DOHH2 (cell line): Measurements from ENCODE around the gene ASCC2.

ENCODE experiments used
- H3F3A ChIP-seq: fragments of 200-600 bp; sonication (generic), shearing (Covaris generic); 2 replicates; pipeline ENCODE4 v1.6.0; 2016; ENCODE audit warnings: antibody characterized with exemption, mild to moderate bottlenecking; ENCODE audit not compliant: control insufficient read depth, insufficient read depth
- H3K27ac ChIP-seq: fragments of 200-600 bp; sonication (generic); 2 replicates; pipeline ENCODE4 v1.5.1; 2014; ENCODE audit warnings: low read depth, mild to moderate bottlenecking, low read length, moderate library complexity
- H3K27me3 ChIP-seq: fragments of 200-600 bp; sonication (generic); 2 replicates; pipeline ENCODE4 v1.6.1; 2014; ENCODE audit warnings: mild to moderate bottlenecking, low read length, mixed read lengths; ENCODE audit not compliant: control insufficient read depth
- H3K36me3 ChIP-seq: fragments of 200-600 bp; sonication (generic); 2 replicates; pipeline ENCODE4 v1.6.1; 2014; ENCODE audit warnings: mild to moderate bottlenecking, low read length, moderate library complexity, mixed read lengths; ENCODE audit not compliant: control insufficient read depth
- H3K4me1 ChIP-seq: fragments of 200-600 bp; sonication (generic); 2 replicates; pipeline ENCODE4 v1.6.1; 2014; ENCODE audit warnings: mild to moderate bottlenecking, low read length, mixed read lengths; ENCODE audit not compliant: control insufficient read depth
- H3K4me2 ChIP-seq: fragments of 200-600 bp; sonication (generic); 2 replicates; pipeline ENCODE4 v1.6.0; 2014; ENCODE audit warnings: mild to moderate bottlenecking, low read length, moderate library complexity
- H3K4me3 ChIP-seq: fragments of 200-600 bp; sonication (generic); 2 replicates; pipeline ENCODE4 v1.5.1; 2014; ENCODE audit warnings: mild to moderate bottlenecking, low read length, mixed read lengths
- H3K79me2 ChIP-seq: fragments of 200-600 bp; sonication (generic); 2 replicates; pipeline ENCODE4 v1.6.1; 2014; ENCODE audit warnings: mild to moderate bottlenecking, low read length, mixed read lengths; ENCODE audit not compliant: control insufficient read depth
- H3K9me2 ChIP-seq: fragments of 200-600 bp; sonication (generic); replicated peaks from 2 replicates; pipeline ENCODE4 v1.6.1; 2014; ENCODE audit warnings: mild to moderate bottlenecking, low read length, mixed read lengths; ENCODE audit not compliant: control insufficient read depth
- H3K9me3 ChIP-seq: fragments of 200-600 bp; sonication (generic); 2 replicates; pipeline ENCODE4 v1.6.1; 2014; ENCODE audit warnings: antibody characterized with exemption, low read length, mixed read lengths; ENCODE audit not compliant: control insufficient read depth, insufficient read depth
- H4K20me1 ChIP-seq: fragments of 200-600 bp; sonication (generic); 2 replicates; pipeline ENCODE4 v1.6.0; 2014; ENCODE audit warnings: low read depth, mild to moderate bottlenecking, antibody characterized with exemption, low read length, moderate library complexity; ENCODE audit not compliant: control insufficient read depth, insufficient read depth
- EZH2phosphoT487 ChIP-seq: fragments of 200-600 bp; sonication (generic); IDR thresholded peaks from 2 replicates; pipeline ENCODE4 v1.6.1; 2017; ENCODE audit warnings: borderline replicate concordance, mild to moderate bottlenecking, antibody characterized with exemption, low read length, moderate library complexity, mixed read lengths
- TF ChIP-seq, protein P1 (sequence below): fragments of 200-600 bp; sonication (generic); IDR thresholded peaks from one replicate; pipeline ENCODE4 v1.5.1; 2014; ENCODE audit warnings: antibody characterized with exemption, mild to moderate bottlenecking, low read depth, low read length; ENCODE audit not compliant: poor library complexity, severe bottlenecking

Gene ASCC2

DNA sequence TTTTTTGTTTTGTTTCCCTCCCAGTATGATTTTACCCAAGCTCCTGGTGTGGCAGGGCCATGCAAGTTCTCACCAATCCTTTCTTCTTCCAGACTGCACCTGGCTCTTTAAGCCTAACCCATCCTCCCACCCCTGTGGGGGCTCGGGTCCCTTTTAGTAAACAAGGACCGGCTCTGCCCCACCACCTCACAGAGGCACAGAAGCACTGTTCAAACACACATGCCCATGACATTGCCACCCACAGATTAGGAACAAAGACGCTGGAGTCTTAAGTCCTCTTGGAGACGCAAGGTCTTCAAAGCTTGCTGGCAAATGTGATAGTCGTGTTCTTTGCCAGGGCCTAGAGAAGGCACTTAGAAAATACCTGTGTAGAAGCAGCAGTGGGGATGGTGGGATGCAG, 52.0 kb downstream of the ASCC2 start:
- Histone ChIP-seq H3K27me3 (no peaks in the 10 kb centered on the region), H3K9me2 (no peaks in the 10 kb centered on the region), H3K4me3 (no peak overlapping the region), H4K20me1 (no peaks in the 10 kb centered on the region), H3K9me3 (no peaks in the 10 kb centered on the region), H3K27ac (no peak overlapping the region), H3K4me2 (no peak overlapping the region), H3F3A (no peaks in the 10 kb centered on the region), H3K36me3 (peaks cover 31% of the 10 kb centered on the region), H3K4me1 (no peaks in the 10 kb centered on the region), H3K79me2 (no peaks in the 10 kb centered on the region)
- TF ChIP-seq, protein P1, sequence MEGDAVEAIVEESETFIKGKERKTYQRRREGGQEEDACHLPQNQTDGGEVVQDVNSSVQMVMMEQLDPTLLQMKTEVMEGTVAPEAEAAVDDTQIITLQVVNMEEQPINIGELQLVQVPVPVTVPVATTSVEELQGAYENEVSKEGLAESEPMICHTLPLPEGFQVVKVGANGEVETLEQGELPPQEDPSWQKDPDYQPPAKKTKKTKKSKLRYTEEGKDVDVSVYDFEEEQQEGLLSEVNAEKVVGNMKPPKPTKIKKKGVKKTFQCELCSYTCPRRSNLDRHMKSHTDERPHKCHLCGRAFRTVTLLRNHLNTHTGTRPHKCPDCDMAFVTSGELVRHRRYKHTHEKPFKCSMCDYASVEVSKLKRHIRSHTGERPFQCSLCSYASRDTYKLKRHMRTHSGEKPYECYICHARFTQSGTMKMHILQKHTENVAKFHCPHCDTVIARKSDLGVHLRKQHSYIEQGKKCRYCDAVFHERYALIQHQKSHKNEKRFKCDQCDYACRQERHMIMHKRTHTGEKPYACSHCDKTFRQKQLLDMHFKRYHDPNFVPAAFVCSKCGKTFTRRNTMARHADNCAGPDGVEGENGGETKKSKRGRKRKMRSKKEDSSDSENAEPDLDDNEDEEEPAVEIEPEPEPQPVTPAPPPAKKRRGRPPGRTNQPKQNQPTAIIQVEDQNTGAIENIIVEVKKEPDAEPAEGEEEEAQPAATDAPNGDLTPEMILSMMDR: no peak
- TF ChIP-seq EZH2phosphoT487: no peak

DNA sequence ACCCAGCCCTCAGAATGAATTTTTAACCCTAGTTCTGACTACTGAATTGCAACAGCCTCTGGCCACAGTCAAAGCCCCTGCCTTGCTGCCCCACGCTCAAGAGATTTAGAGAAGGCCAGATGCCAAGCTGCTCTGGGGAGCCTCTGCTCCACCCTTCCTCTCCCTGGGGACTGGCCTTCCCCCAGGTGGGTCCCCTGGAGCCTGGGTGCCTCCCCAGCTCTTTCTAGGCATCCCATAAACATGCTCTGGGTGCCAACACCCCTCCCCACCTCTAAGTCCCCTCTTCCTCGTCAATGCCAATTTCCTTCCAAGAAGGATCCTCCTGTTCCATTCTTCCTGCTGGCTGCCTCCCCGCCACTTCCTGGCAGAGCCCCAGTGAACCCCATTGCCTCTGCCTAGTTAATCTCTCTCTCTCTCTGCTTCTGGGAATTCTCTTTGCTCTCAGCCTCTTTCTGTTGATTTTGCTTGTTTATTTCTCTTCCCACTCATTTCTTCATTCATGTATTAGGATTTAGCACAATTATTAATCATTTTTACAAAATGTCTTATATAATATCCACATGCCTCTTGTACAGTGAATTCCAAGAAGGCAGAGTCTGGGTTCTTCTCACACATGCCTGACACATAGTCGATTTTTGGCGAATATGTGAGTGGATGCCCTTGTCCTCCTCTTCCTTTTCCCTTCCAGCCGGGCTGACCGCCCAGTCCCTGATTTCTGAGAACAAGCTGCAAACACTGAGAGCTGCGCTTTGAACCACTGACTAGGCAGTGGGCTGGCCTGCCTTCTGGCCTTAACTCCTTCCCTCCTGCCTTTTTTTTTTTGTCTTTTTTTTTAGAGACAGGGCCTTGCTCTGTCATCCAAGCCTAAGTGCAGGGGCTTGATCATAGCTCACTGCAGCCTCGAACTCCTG, 53.4 kb downstream of the ASCC2 start:
- TF ChIP-seq, protein P1: no peak
- TF ChIP-seq EZH2phosphoT487: no peak
- Histone ChIP-seq H3K9me3 (no peaks in the 10 kb centered on the region), H3K4me3 (no peak overlapping the region), H3K27ac (no peak overlapping the region), H3K79me2 (no peaks in the 10 kb centered on the region), H3K4me2 (no peak overlapping the region), H3F3A (no peaks in the 10 kb centered on the region), H3K4me1 (no peaks in the 10 kb centered on the region), H4K20me1 (no peaks in the 10 kb centered on the region), H3K36me3 (peaks cover 20% of the 10 kb centered on the region), H3K9me2 (no peaks in the 10 kb centered on the region), H3K27me3 (no peaks in the 10 kb centered on the region)

DNA sequence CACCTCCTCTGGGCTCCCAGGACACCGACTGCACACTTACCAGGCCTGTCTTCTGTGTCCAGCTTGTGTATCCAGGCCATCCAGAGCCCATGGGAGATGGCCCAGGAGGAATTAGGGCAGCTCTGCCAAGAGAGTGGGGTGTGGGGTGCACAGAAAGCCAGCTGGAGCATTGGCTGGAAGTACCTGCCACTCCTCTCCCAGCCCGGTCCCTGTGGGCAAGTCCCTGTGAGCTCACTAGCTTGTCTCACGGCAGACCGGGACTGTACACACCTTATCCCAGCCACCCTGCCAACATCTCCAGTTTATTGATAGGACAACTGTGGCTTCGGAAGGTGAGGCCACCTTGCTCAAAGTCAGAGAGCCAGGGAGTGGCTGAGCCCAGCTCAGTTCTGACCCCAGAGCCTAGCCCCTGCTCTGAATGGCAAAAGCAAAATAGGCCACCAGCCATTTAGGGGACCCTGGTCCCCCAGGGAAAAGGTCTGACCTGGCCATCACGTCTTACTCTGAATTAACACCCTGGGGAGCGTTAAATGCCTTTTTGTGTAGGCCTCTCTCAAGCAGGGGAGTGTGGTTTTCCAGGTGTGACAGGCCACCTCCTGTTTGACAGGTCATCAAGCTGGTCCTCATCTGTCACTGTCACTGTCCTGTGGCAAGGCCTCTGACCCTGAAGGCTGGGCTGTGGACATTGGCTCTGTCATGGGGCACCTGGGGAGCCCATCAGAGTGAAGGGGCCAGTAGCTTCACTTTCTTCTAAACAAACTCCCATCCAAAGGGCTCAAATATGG, 55.8 kb downstream of the ASCC2 start:
- no peak overlapping the region for H3K4me2 ChIP-seq
- no peak overlapping the region for H3K27ac ChIP-seq
- H3K27me3 ChIP-seq: no peaks in the 10 kb centered on the region
- no peak overlapping the region for H3K4me3 ChIP-seq
- no peaks in the 10 kb centered on the region for H3K9me3 ChIP-seq
- no peaks in the 10 kb centered on the region for H3K4me1 ChIP-seq
- no peaks in the 10 kb centered on the region for H3K79me2 ChIP-seq
- TF ChIP-seq, protein P1: no peak
- no peak for TF ChIP-seq EZH2phosphoT487
- no peaks in the 10 kb centered on the region for H3K9me2 ChIP-seq
- H3F3A ChIP-seq: no peaks in the 10 kb centered on the region
- no peaks in the 10 kb centered on the region for H3K36me3 ChIP-seq
- no peaks in the 10 kb centered on the region for H4K20me1 ChIP-seq
